Posterior cingulate gyrus (tissue), 11 donors: ENCODE measurements around the gene TLCD3B.
"Not testable (repeated sequence)": the region's sequence is repeated elsewhere in the genome, so short reads cannot be mapped to it uniquely, and the experiment has no call there.

Source experiments
- DNase-seq, 10 donors: peaks; one replicate each; pipeline versions ENCODE4 v3.0.0 to v3.0.0-alpha.2; 2020 to 2021; ENCODE audit warnings: mixed read lengths in 3 of 10
- intact Hi-C: fragments of 100-400 bp; cut with DNase I; formaldehyde crosslinking; loops from one replicate; pipeline ENCODE4 v1.15.1; 2023

Gene TLCD3B

DNA sequence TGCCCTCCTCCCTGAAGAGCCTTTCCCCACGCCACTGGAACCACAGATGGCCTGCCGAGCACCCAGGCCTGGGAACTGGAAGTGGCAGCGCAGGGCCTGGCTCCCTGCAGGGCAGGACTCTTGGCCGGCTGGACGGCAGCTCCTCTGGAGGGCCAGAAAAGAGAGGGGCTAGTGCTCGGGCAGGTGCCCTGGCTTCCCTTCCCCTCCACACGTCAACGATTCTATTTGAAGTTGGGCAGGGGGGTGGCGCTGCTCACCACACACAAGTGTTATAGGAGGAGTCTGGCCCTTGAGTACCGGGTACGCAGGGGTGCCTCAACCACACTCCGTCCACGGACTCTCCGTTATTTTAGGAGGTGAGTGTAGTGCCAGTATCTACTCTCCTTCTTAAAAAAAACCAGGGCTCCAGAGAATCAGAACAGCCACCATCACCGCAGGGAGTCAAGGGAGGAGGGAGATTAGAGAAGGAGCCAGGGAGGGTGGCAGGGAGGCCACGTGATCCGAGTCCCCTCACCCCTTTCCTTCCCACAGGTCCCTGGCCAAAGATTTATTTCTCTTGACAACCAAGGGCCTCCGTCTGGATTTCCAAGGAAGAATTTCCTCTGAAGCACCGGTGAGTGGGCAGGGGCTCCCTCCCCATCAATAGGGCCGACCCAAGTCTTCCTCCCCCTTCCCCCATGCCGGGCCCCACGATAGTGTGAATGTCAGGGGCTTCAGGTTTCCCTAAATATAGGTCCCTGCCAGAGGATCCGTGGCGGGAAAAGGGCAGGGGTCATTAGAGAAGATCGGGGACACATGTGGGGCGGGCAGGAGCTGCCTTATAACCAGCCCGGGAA, 33.0 kb upstream of the TLCD3B start:
- intact Hi-C loops = loop anchor here (2.0 kb wide), 1 partner anchor 59 kb away; the partner anchor contains the start of gene MAPK3
- DNase-seq = peak; percentile 63 to 96 (median 78)

DNA sequence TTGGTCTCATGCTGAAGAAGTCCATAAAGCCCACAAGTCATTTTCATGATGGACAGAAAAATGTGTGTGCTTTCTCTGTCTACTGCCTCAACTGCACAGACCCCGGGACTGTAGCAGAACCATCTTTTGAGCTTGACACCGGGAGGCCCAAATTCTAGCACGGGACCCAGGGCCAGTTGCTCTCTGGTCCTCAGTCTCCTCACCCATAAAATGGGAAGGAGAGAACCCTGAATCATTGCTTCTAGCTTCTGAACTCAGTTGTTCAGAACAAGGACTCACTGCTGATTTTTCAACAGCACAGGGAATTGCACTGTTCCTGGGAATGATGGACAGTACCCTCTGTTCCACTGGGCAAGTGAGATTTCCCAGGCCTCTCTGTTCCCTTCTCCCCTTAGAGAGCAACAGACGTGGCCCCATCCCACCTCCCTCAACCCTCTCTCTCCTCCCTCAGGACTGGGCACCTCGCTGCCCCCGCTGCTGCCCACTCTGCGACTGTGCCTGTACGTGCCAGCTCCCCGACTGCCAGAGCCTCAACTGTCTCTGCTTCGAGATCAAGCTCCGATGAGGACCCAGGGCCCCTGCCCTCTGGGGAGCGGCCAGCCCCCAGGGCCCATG, 32.3 kb upstream of the TLCD3B start:
- no peak for DNase-seq
- intact Hi-C loops = no loop called here

DNA sequence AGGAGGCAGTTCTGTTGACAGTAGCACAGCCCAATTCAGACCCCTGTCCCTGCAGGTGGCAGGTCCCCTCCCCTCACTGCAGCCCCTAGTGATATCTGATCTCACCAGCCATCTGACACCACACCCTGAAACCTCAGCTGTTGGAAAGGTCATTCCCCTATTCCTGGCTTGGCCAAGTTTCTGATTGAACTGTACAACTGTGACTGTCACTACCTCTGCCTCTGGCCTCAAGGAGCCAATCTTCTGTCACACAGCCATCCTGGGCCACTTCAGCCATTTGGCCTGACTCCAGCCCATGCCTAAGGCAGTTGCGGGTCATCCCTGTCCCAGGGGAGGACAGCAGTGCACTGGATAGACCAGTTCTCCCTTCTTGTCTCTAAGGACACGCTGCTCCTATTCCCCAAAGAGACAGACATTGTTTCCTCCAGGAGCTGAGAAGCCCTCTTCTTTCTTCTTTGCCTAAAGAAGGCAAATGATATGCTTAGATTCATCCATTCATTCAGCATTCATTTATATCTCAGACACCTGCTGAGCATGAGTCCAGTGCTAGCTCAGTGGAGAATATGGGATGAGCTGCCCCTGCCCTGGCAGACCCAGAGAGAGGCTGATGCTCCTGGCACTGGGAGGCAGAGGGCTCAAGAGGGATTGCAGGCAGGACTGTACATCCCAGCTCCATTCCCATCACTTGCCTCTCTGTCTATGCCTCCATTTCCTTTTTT, 29.9 kb upstream of the TLCD3B start:
- intact Hi-C loops = no loop called here
- DNase-seq = peak in 1 of 10 donors; percentile 54

- intact Hi-C loops = no loop called here
- no peak for DNase-seq
Measured at GRCh38 chr16:30060346-30060745, 29.3 kb upstream of the TLCD3B start.

DNA sequence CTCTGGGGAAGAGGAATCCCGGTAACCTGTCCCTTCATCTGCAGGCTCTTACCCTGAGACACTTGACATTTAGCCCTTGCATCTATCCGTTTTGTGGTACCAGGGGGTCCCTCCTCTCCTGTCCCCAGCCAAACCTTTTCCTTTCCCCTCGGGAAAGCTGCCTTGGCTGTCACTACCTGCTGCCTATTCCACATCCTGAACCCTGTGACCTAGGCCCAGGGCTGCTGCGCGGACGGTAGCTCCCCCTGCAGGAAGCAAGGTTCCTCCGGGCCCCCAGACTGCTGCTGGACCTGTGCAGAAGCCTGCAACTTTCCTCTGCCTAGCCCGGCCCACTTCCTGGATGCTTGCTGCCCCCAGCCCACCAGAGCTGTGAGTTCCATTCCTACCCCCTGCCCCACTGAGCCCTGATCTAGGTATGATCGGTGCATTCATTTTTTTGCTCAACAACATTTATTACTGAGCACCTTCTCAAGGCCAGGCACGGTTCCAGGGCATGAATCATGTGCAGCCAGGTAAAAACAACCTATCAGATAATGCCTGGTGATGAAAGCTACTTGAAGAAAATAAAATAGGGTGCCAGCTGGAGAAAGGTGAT, 24.0 kb upstream of the TLCD3B start:
- peak in 1 of 10 donors; percentile 90 for DNase-seq
- intact Hi-C loops = no loop called here

DNA sequence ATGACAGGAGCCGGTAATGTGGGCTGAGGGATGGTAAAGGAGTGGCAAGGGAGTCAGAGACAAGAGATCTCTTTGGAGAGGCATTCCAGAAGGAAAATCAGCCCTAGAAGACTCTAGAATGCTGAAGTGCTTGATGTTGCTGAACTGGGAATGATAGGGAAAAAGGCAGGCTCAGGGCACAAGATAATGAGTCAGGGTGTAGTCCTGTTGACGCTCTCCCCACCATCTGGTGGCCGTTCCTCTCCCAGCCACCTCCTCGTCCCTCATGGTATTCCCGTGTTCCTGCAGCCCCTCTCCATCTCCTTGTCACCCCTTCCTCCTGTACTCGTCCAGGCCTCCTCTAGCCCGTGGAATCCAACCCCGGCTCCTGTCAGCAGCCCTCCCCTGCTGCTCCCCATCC, 23.4 kb upstream of the TLCD3B start:
- intact Hi-C loops = no loop called here

DNA sequence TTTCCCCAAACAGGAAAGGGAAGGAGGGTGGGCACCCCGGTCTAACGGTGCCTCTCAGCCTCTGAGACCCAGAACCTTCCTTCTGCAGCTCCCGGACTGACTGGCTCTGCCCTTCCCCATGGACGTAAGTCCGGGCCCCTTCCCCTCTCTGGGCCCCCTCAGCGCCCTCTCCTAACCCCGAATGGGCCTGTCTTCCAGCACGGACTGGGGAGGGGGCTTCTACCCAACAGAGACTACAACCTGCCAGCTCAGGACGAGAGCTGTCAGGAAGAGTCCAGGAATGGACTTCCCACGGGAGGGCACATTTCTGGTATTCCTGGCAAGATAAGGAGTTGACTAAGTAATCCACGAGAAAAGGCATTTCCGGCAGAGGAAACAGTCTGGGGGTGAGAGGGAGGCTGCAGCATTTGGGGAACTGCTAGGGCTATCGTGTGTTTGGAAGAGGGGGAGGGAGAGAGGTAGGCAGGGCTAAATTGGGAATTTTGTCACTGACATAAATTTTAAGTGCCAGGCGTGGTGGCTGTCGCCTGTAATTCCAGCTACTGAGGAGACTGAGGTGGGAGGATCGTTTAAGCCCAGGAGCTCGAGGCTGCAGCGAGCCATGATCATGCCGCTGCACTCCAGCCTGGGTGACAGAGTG, 22.4 kb upstream of the TLCD3B start:
- intact Hi-C loops = no loop called here
- peak in 2 of 10 donors; percentile 69 to 86 for DNase-seq

More for the DNA sequence above, 23.4 kb upstream of the TLCD3B start:
- DNase-seq = no peak

GRCh38 chr16:30052671-30053372, 21.8 kb upstream of the TLCD3B start:
- DNase-seq = peak; percentile 83 to 98 (median 93)
- intact Hi-C loops = no loop called here

GRCh38 chr16:30051518-30051917, 20.4 kb upstream of the TLCD3B start:
- DNase-seq = no peak
- intact Hi-C loops = no loop called here

DNA sequence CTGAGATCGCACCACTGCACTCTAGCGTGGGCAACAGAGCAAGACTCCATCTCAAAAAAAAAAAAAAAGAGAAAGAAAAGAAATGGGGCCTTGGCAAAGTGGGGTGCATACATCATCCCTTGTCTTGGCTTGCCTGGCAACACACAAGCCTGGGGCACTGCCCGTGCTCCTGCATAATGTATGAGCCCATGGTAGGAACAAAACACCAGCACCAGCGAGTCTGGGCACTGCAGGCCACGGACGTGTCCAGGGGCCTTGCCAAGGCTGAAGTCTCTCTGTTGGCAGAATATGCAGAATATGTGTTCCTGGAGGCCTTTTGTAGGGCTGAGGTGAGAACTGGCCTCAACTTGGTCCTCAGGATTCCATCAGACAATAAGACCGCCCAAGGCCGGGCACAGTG, 18.8 kb upstream of the TLCD3B start:
- peak in 7 of 10 donors; percentile 54 to 90 (median 71) for DNase-seq
- intact Hi-C loops = no loop called here

- intact Hi-C loops = no loop called here
- DNase-seq = no peak
Measured at GRCh38 chr16:30046588-30046987, 15.5 kb upstream of the TLCD3B start.

GRCh38 chr16:30046178-30046577, 15.1 kb upstream of the TLCD3B start:
- DNase-seq = no peak
- intact Hi-C loops = no loop called here

GRCh38 chr16:30041841-30042240, 10.8 kb upstream of the TLCD3B start:
- no peak for DNase-seq
- intact Hi-C loops = no loop called here

- intact Hi-C loops = not testable (repeated sequence)
Measured at GRCh38 chr16:30040690-30041089, 9.6 kb upstream of the TLCD3B start.

GRCh38 chr16:30040221-30040620, 9.2 kb upstream of the TLCD3B start:
- intact Hi-C loops = no loop called here
- no peak for DNase-seq

More at GRCh38 chr16:30040690-30041089, 9.6 kb upstream of the TLCD3B start:
- DNase-seq = not testable (repeated sequence)

- intact Hi-C loops = no loop called here
- peak in 1 of 10 donors; percentile 26 for DNase-seq
Measured at GRCh38 chr16:30033270-30033669, 2.2 kb upstream of the TLCD3B start.

DNA sequence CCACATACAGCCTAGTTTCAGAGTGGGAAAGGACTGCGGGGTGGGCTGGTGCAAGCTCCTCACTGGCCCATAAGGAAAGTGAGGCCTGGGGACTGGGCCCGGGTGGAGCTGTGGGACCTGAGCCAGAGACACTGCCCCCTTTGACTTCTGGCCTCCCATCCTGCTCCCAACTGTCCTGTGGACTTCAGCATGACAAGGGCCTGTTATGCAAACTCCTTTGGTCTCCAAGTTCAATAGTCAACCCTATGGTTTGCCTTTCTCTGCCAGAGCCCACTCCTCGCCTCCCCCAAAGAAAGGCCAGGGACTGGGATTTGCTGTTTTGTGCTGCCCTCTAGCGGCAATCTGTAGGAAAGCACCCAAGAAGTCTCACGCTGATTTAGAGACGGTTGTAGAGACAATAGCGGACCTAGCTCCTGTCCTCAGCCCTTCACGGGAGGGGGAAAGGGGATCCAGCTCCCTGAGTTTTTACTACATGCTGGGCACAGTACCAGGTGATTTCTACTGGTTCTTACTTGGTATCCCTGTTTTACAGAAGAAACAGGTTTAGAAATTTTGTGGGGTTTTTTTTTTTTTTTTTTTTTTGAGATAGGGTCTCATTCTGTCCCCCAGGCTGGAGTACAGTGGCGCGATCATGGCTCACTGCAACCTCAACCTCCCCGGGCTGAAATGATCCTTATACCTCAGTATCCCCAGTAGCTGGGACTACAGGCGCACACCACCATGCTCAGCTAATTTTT, 1.2 kb upstream of the TLCD3B start:
- intact Hi-C loops = no loop called here
- peak in 6 of 10 donors; percentile 52 to 91 (median 74) for DNase-seq

GRCh38 chr16:30031477-30031918, 427 bp upstream of the TLCD3B start:
- intact Hi-C loops = no loop called here
- DNase-seq = no peak
